ENCODE data around the gene ARMC12. TPM values are rescaled to one million over a fixed set of nuclear protein-coding genes. Genes with fewer than 3 reads are reported as not detected.
A peak's percentile ranks its signal among the peaks of the same experiment; 100 is the strongest.

Gene ARMC12
- total and polyA plus RNA-seq, 2 donors (not counting 3 experiments of a cell fraction or from before 2014, with no cell fraction given) = 0.91 to 1.9 TPM

- DNase-seq (ENCODE audit: low read depth, low spot score) = no peak
- Histone ChIP-seq H3K9ac (replicated peaks; ENCODE audit: extremely low read depth, insufficient read depth, low read length) (no peak overlapping the region), H4K20me1 (replicated peaks; ENCODE audit: control insufficient read depth, extremely low read depth, insufficient read depth, low read length) (no peaks in the 10 kb centered on the region), H3K27me3 (ENCODE audit: control insufficient read depth in 2 of 2, insufficient read depth in 2 of 2, low read length in 2 of 2) (peaks cover 20 to 23% of the 10 kb centered on the region in 2 experiments), H2AFZ (ENCODE audit: low read depth, low read length) (no peak overlapping the region), H3K9me3 (replicated peaks; ENCODE audit: control insufficient read depth, insufficient read depth, low read length) (no peaks in the 10 kb centered on the region), H3K4me3 (replicated peaks in 1 of 3; ENCODE audit: insufficient read depth in 1 of 3, low read depth in 1 of 3, low read length in 3 of 3) (no peak overlapping the region), H3K79me2 (ENCODE audit: control insufficient read depth, insufficient read depth, low read length) (no peaks in the 10 kb centered on the region), H3K27ac (ENCODE audit: insufficient read depth, low read depth, low read length) (no peak overlapping the region), H3K4me2 (ENCODE audit: insufficient read depth, low read length) (no peak overlapping the region), H3K9me1 (replicated peaks; ENCODE audit: control insufficient read depth, extremely low read depth, insufficient read depth, low read length) (no peaks in the 10 kb centered on the region), H3K36me3 (ENCODE audit: control insufficient read depth in 2 of 2, extremely low read depth in 1 of 2, insufficient read depth in 2 of 2, low read length in 2 of 2) (no peaks in the 10 kb centered on the region), H3K4me1 (ENCODE audit: control insufficient read depth, extremely low read depth, insufficient read depth, low read length) (no peaks in the 10 kb centered on the region)
- BruUV-seq (replicated peaks) = no TSS peak
- TF ChIP-seq EZH2 (IDR thresholded peaks at IDR 0.05; ENCODE audit: borderline replicate concordance, low read depth, low read length, severe bottlenecking) = peak; percentile 67
- no peak for TF ChIP-seq GATA2 (IDR thresholded peaks at IDR 0.05; ENCODE audit: insufficient read depth, insufficient read length, low read depth, low read length)
- intact Hi-C loops (cut with micrococcal nuclease) (no loop called here), dilution Hi-C loops (cut with MboI; ENCODE audit: extremely low pct_ligation_motif_present, low sequenced_read_pairs) (no loop called here)
- CTCF ChIA-PET = interaction anchor here (1.2 kb wide), 1 partner anchor 7 kb away, joined by 3 read pairs; no protein-coding TSS in a partner anchor
- POLR2A ChIA-PET = no interaction called here
- no peak for FAIRE-seq
Observed at GRCh38 chr6:35786810-35787209, 50.0 kb downstream of the ARMC12 start.

GRCh38 chr6:35787266-35788218 lies 50.7 kb downstream of the ARMC12 start:
- Histone ChIP-seq H3K79me2 (ENCODE audit: control insufficient read depth, insufficient read depth, low read length) (no peaks in the 10 kb centered on the region), H3K9me1 (replicated peaks; ENCODE audit: control insufficient read depth, extremely low read depth, insufficient read depth, low read length) (no peaks in the 10 kb centered on the region), H4K20me1 (replicated peaks; ENCODE audit: control insufficient read depth, extremely low read depth, insufficient read depth, low read length) (no peaks in the 10 kb centered on the region), H3K36me3 (ENCODE audit: control insufficient read depth in 2 of 2, extremely low read depth in 1 of 2, insufficient read depth in 2 of 2, low read length in 2 of 2) (no peaks in the 10 kb centered on the region), H2AFZ (ENCODE audit: low read depth, low read length) (no peak overlapping the region), H3K4me1 (ENCODE audit: control insufficient read depth, extremely low read depth, insufficient read depth, low read length) (no peaks in the 10 kb centered on the region), H3K27ac (ENCODE audit: insufficient read depth, low read depth, low read length) (no peak overlapping the region), H3K9me3 (replicated peaks; ENCODE audit: control insufficient read depth, insufficient read depth, low read length) (no peaks in the 10 kb centered on the region), H3K4me2 (ENCODE audit: insufficient read depth, low read length) (no peak overlapping the region), H3K27me3 (ENCODE audit: control insufficient read depth in 2 of 2, insufficient read depth in 2 of 2, low read length in 2 of 2) (peaks cover 20 to 23% of the 10 kb centered on the region in 2 experiments), H3K9ac (replicated peaks; ENCODE audit: extremely low read depth, insufficient read depth, low read length) (no peak overlapping the region), H3K4me3 (replicated peaks in 1 of 3; ENCODE audit: insufficient read depth in 1 of 3, low read depth in 1 of 3, low read length in 3 of 3) (no peak overlapping the region)
- ChIA-PET POLR2A (interaction anchor here (0.6 kb wide), 1 partner anchor 265 kb away, joined by 5 read pairs; no protein-coding TSS in a partner anchor), CTCF (interaction anchor here (0.5 kb wide), 1 partner anchor 10 kb away, joined by 3 read pairs; no protein-coding TSS in a partner anchor)
- no peak for TF ChIP-seq MAX (IDR thresholded peaks at IDR 0.05; ENCODE audit: insufficient read depth, insufficient read length)
- no peak for TF ChIP-seq POLR2AphosphoS5 (IDR thresholded peaks at IDR 0.05; ENCODE audit: insufficient read depth, low read depth, low read length)
- no peak for TF ChIP-seq CTCF (IDR thresholded peaks at IDR 0.05; ENCODE audit: extremely low read depth in 1 of 2, insufficient read depth in 1 of 2, low read depth in 1 of 2, low read length in 2 of 2)
- no peak for TF ChIP-seq MYC (IDR thresholded peaks at IDR 0.05; ENCODE audit: low read depth, low read length)
- TF ChIP-seq POLR2A (IDR thresholded peaks at IDR 0.05; ENCODE audit: low read depth, low read length) = no peak
- no peak for TF ChIP-seq EZH2 (IDR thresholded peaks at IDR 0.05; ENCODE audit: borderline replicate concordance, low read depth, low read length, severe bottlenecking)
- no peak for TF ChIP-seq FOS (IDR thresholded peaks at IDR 0.05; ENCODE audit: borderline replicate concordance, insufficient read depth, low read length)
- DNase-seq (ENCODE audit: low read depth, low spot score) (no peak), FAIRE-seq (no peak)
- dilution Hi-C loops (cut with MboI; ENCODE audit: extremely low pct_ligation_motif_present, low sequenced_read_pairs) = no loop called here
- intact Hi-C loops (cut with micrococcal nuclease) = no loop called here
- no TSS peak for BruUV-seq (replicated peaks)

Data from endothelial cell of umbilical vein (primary cell).